ENCODE data around the gene SF1. TPM values are rescaled to one million over a fixed set of nuclear protein-coding genes. Genes with fewer than 3 reads are reported as not detected.

SF1 gene
- total RNA-seq, 1 experiment from 2014 or later = 285 TPM

- TF ChIP-seq, protein P1, sequence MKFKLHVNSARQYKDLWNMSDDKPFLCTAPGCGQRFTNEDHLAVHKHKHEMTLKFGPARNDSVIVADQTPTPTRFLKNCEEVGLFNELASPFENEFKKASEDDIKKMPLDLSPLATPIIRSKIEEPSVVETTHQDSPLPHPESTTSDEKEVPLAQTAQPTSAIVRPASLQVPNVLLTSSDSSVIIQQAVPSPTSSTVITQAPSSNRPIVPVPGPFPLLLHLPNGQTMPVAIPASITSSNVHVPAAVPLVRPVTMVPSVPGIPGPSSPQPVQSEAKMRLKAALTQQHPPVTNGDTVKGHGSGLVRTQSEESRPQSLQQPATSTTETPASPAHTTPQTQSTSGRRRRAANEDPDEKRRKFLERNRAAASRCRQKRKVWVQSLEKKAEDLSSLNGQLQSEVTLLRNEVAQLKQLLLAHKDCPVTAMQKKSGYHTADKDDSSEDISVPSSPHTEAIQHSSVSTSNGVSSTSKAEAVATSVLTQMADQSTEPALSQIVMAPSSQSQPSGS (CRISPR knock-in tag; IDR thresholded peaks at IDR 0.05; ENCODE audit: borderline replicate concordance, low read depth) = no peak
- TF ChIP-seq NFE2L1 (CRISPR knock-in tag; IDR thresholded peaks at IDR 0.05) (no peak), NR2C2 (CRISPR knock-in tag; IDR thresholded peaks at IDR 0.05) (no peak), IRF2 (CRISPR knock-in tag; IDR thresholded peaks at IDR 0.05; ENCODE audit: borderline replicate concordance, low read depth) (no peak), JUN (CRISPR knock-in tag; IDR thresholded peaks at IDR 0.05) (no peak), MXD4 (CRISPR knock-in tag; IDR thresholded peaks at IDR 0.05; ENCODE audit: borderline replicate concordance) (no peak), SOX15 (CRISPR knock-in tag; IDR thresholded peaks at IDR 0.05) (no peak)
- TF ChIP-seq, protein P2, sequence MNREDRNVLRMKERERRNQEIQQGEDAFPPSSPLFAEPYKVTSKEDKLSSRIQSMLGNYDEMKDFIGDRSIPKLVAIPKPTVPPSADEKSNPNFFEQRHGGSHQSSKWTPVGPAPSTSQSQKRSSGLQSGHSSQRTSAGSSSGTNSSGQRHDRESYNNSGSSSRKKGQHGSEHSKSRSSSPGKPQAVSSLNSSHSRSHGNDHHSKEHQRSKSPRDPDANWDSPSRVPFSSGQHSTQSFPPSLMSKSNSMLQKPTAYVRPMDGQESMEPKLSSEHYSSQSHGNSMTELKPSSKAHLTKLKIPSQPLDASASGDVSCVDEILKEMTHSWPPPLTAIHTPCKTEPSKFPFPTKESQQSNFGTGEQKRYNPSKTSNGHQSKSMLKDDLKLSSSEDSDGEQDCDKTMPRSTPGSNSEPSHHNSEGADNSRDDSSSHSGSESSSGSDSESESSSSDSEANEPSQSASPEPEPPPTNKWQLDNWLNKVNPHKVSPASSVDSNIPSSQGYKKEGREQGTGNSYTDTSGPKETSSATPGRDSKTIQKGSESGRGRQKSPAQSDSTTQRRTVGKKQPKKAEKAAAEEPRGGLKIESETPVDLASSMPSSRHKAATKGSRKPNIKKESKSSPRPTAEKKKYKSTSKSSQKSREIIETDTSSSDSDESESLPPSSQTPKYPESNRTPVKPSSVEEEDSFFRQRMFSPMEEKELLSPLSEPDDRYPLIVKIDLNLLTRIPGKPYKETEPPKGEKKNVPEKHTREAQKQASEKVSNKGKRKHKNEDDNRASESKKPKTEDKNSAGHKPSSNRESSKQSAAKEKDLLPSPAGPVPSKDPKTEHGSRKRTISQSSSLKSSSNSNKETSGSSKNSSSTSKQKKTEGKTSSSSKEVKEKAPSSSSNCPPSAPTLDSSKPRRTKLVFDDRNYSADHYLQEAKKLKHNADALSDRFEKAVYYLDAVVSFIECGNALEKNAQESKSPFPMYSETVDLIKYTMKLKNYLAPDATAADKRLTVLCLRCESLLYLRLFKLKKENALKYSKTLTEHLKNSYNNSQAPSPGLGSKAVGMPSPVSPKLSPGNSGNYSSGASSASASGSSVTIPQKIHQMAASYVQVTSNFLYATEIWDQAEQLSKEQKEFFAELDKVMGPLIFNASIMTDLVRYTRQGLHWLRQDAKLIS (CRISPR knock-in tag; IDR thresholded peaks at IDR 0.05; ENCODE audit: borderline replicate concordance) = no peak
Measured at GRCh38 chr11:64719406-64719805, 58.9 kb downstream of the SF1 start (continued).

GRCh38 chr11:64718780-64719124 lies 59.6 kb downstream of the SF1 start:
- ChIA-PET POLR2A (no interaction called here), CTCF (interaction anchor here (1.1 to 6.0 kb wide), 5 partner anchors 14 to 229 kb away, joined by 3 to 56 read pairs (median 6); partner anchors contain the start of gene RASGRP2)
- H3K36me3 Mint-ChIP-seq = no peaks in the 10 kb centered on the region
- H3K27me3 Mint-ChIP-seq (ENCODE audit: low read depth) = peaks cover 84% of the 10 kb centered on the region
- TF ChIP-seq FOXJ3 (CRISPR knock-in tag; IDR thresholded peaks at IDR 0.05; ENCODE audit: borderline replicate concordance) (no peak), MAX (CRISPR knock-in tag; IDR thresholded peaks at IDR 0.05) (no peak), ZNF532 (CRISPR knock-in tag; IDR thresholded peaks at IDR 0.05; ENCODE audit: borderline replicate concordance) (no peak), ZNF263 (CRISPR knock-in tag; IDR thresholded peaks at IDR 0.05; ENCODE audit: low read depth) (no peak), JUN (CRISPR knock-in tag; IDR thresholded peaks at IDR 0.05) (no peak), HMGA2 (CRISPR knock-in tag; IDR thresholded peaks at IDR 0.05) (no peak), RORB (CRISPR knock-in tag; IDR thresholded peaks at IDR 0.05) (no peak)
- TF ChIP-seq, protein P3, sequence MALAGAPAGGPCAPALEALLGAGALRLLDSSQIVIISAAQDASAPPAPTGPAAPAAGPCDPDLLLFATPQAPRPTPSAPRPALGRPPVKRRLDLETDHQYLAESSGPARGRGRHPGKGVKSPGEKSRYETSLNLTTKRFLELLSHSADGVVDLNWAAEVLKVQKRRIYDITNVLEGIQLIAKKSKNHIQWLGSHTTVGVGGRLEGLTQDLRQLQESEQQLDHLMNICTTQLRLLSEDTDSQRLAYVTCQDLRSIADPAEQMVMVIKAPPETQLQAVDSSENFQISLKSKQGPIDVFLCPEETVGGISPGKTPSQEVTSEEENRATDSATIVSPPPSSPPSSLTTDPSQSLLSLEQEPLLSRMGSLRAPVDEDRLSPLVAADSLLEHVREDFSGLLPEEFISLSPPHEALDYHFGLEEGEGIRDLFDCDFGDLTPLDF (CRISPR knock-in tag; IDR thresholded peaks at IDR 0.05) = no peak
- ATAC-seq (no peak), DNase-seq (ENCODE audit: low spot score) (no peak)
- H3K4me3 Mint-ChIP-seq = no peak overlapping the region
- no peak overlapping the region for H3K27ac Mint-ChIP-seq
- peaks cover 42% of the 10 kb centered on the region for H3K4me1 Mint-ChIP-seq
- no peaks in the 10 kb centered on the region for H3K9me3 Mint-ChIP-seq
